NB4 (cell line): Measurements from ENCODE around the gene FRMD4B.

Experiments
- MYC ChIP-seq: IDR thresholded peaks from 2 replicates; pipeline ENCODE4 v1.6.1; 2011; ENCODE audit warnings: low read depth, low read length
- POLR2A ChIP-seq: IDR thresholded peaks from 2 replicates; pipeline ENCODE4 v1.6.1; 2011; ENCODE audit warnings: mild to moderate bottlenecking; ENCODE audit not compliant: insufficient read length; ENCODE audit errors: extremely low read depth
- TF ChIP-seq, protein P1 (sequence below): IDR thresholded peaks from one replicate; pipeline ENCODE4 v1.5.1; 2012; ENCODE audit warnings: low read depth, low read length

DNA sequence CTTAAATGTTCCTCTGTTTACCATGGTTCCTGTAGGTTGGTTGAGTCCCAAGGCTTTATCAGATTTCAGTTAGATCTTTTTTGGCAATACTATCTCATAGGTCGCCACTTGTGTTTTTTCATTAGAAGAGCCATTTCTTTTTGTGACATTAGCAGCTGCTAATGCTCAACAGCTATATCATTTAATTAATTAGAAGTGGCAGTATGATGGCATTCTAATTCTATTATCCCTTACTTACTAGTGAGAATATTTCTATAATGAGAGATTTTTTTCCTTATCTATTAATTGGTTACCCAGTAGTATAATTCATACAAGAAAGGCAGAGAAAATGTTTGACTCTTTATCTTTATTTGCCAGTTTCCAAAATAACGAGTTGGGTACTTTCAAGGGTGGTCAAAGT is 25.2 kb downstream of the FRMD4B start:
- TF ChIP-seq POLR2A (no peak), MYC (no peak)
- TF ChIP-seq, protein P1, sequence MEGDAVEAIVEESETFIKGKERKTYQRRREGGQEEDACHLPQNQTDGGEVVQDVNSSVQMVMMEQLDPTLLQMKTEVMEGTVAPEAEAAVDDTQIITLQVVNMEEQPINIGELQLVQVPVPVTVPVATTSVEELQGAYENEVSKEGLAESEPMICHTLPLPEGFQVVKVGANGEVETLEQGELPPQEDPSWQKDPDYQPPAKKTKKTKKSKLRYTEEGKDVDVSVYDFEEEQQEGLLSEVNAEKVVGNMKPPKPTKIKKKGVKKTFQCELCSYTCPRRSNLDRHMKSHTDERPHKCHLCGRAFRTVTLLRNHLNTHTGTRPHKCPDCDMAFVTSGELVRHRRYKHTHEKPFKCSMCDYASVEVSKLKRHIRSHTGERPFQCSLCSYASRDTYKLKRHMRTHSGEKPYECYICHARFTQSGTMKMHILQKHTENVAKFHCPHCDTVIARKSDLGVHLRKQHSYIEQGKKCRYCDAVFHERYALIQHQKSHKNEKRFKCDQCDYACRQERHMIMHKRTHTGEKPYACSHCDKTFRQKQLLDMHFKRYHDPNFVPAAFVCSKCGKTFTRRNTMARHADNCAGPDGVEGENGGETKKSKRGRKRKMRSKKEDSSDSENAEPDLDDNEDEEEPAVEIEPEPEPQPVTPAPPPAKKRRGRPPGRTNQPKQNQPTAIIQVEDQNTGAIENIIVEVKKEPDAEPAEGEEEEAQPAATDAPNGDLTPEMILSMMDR: no peak
